ENCODE measurements around the gene INPP1.
A peak's percentile ranks its signal among the peaks of the same experiment; 100 is the strongest.
"Not testable (repeated sequence)": the region's sequence is repeated elsewhere in the genome, so short reads cannot be mapped to it uniquely, and the experiment has no call there.

INPP1 gene

GRCh38 chr2:190343536-190344275, at the start of gene INPP1:
Gene INPP1, plus strand, starts transcription at chr2:190343589. Its CDS starts 16,514 bp downstream, at chr2:190360103.
- no peak for DNase-seq

- not testable (repeated sequence) for DNase-seq
Measured at GRCh38 chr2:190297880-190298279, 45.5 kb upstream of the INPP1 start.

DNA sequence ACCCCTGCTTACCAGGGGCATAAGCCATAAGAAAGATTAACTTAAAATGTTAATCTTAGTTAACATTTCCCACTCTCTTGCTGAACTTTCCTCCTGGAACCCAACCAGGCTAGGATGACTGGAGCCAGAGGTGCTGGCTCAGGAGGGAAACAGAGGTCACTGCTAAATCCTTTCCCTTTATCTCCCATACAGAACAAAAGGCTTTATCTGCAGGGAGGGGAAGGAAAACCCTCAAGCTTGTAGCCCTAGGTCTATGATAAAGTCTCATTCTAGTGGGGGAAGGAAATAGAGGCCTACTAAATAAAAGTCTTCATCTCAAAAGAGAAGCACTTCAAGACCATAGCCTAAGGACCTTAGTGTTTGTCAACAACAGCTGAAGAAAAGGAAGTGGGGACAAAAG, 42.4 kb upstream of the INPP1 start:
- no peak for DNase-seq

DNA sequence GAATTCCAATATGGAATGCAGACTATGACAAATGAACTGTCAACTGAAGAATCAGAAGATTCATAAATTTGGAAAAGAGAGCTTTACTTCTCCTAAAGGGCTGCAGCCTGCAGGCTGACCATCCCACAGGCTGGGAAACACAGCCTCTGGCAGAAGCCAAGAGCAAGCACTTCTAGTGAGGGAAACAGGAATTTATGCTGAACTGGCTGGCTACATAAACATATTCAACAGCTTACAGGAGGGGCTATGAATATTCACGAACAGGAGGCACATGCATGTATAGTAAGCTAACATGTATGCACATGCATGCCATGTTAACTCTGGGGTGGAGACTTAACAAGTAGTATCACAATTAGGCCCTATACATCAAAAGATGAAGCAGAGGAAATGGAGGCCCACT, 41.3 kb upstream of the INPP1 start:
- DNase-seq: no peak

DNA sequence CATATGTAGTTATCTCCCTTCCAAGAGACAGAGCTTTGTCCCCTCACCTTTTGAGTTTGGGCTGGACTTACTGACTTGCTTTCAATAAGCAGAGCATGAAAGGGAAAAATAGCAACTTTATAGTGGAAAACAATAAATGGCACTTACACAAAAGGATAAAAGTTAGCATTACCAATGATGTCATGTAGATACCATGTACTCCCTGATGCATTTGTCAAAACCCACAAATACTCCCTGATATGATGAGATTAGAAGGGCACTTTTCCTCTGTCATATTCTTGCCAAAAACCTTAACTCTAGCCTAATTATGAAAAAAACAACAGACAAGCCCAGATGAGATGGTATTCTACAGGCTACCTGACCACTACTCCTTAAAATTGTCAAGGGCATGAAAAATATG, 39.7 kb upstream of the INPP1 start:
- no peak for DNase-seq

DNA sequence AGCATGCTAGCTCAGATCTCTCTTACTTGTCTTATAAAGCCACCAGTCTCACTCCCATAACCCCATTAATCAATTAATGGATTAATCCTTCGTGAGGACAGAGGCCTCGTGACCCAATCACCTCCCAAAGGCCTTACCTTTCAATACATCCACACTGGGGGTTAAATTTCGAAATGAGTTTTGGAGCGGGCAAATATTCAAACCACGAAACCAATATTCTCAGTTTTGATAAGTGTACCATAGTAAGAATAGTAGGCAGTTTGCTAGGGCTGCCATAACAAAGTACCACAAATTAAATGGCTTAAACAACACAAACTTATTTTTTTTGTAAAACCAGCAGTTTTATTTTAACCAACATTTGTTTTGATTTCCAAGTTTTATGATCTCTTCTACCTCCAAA, 39.0 kb upstream of the INPP1 start:
- no peak for DNase-seq

GRCh38 chr2:190308031-190308430, 35.4 kb upstream of the INPP1 start:
- no peak for DNase-seq

- DNase-seq: no peak
Measured at GRCh38 chr2:190311893-190312634, 31.3 kb upstream of the INPP1 start.

GRCh38 chr2:190312635-190313025, 30.8 kb upstream of the INPP1 start:
- DNase-seq: not testable (repeated sequence)

- no peak for DNase-seq
Measured at GRCh38 chr2:190313880-190314279, 29.5 kb upstream of the INPP1 start.

DNA sequence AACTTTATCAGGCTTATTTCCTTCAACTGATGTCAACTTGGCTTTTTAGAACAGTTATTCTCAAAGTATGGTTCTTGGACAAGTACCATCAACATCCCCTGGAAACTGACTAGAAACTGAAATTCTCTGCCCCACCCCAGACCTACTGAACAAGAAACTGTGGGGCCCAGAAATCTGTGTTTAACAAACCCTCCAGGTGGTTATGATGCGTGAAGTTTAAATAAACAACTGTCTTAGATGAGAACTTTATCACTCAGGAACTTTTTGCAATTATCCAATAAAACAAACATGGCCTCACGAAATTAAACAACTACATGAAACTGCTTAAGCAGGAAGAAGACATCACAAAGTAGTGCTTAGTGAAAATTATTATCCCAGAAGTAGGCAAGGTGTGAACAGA, 28.1 kb upstream of the INPP1 start:
- no peak for DNase-seq

DNA sequence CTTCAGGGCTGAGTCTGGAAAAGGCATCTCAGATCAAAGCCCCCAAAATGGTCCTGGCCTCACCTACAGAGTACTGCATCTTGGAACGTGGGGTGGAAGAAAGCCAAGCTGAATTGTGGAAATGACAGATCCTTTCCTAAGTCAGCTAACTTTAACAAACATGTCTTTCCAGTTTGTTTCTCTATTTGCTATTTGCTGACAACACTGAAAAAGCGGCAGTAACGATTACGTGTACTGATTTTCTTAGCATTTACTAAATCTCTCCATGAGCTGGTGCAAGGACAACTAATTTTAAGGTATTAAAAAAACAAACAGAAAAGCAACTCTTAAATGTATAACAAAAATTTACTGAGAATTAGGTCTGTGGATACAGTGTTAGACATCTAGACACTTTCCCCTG, 24.9 kb upstream of the INPP1 start:
- DNase-seq: no peak

DNA sequence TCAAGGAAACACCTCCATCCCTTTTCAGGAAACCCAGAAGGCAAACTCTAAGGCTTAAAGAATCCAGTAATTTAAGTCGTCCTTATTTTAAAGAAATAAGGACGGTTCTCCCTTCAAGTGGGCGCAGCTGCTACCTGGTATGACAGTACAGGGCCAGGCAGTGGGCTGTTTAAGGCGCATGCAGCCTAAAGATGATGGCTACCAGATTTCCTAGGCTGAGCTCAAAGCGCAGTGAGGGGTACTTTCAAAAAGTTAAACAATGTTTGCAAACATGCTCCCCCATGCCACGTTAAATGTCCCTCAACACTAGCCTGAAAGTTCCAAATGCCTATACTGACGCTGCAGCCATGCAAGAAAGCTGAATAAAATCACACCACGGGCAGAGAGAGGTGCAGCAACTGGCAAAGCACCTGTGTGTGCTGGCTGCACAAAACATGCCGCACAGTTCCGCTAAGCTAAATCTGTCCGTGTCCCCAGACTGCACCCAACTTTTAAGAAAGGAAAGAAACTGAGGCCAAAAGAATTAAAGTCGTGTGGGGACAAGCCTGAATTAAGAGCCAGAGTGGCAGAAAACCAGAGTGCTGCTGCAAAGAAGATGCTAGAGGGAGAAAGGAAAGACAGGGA, 24.3 kb upstream of the INPP1 start:
- DNase-seq: no peak

DNA sequence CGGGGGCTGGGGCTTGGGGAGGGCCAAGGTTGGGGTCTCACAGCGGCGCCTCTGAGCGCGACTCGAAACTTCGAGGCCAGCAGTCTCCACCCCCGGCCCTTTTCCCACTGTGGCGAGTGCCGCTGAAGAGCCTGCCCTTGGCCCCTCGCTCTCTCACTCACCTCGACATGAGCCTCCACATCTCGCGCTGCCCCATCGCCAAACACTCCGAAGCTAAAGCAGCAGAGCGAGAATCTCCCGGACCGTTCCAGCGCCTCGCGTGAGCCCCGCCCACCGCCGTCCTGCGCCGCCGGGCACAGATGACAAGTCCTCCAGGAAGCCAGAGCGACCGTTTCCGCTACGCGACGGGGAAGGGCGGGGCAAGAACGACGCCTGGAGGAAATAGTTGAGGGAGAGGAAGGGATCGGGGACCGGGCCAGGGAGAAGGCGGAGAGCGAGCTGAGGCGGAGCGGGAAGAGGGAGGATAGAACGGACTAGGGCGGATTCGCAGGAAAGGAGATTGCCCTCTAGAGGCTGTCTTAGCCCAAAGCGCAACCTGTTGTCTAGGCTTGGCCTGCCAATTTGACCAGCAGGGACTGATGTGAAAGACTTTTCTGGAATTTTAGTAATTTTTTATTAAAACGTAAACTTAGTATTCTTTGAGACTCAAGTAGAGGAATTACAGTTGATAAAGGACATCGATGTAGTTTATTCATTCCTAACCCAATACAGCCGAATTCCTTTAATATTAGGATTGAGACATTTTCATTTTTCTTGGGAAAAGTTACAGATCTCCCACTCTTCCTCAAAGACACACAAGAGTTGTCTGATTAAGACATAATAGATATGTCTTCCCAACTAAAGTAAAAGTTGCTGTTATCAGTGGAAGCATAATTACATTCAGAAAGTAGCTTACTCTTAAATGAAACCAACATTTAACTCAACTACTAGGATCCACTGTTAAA, 23.6 kb upstream of the INPP1 start, which contains the start of gene HIBCH:
TSS of gene HIBCH (minus strand) at position 272 of the 944 bp plus-strand sequence. CDS start at position 196, 76 bp downstream.
- peak; percentile 94 for DNase-seq

- DNase-seq: no peak
Measured at GRCh38 chr2:190320696-190321095, 22.7 kb upstream of the INPP1 start.

GRCh38 chr2:190323406-190323805, 20.0 kb upstream of the INPP1 start:
- no peak for DNase-seq

- DNase-seq: no peak
Measured at GRCh38 chr2:190325588-190325987, 17.8 kb upstream of the INPP1 start.

- no peak for DNase-seq
Measured at GRCh38 chr2:190327867-190328572, 15.4 kb upstream of the INPP1 start.

GRCh38 chr2:190328573-190329147, 14.7 kb upstream of the INPP1 start:
- DNase-seq: no peak

DNA sequence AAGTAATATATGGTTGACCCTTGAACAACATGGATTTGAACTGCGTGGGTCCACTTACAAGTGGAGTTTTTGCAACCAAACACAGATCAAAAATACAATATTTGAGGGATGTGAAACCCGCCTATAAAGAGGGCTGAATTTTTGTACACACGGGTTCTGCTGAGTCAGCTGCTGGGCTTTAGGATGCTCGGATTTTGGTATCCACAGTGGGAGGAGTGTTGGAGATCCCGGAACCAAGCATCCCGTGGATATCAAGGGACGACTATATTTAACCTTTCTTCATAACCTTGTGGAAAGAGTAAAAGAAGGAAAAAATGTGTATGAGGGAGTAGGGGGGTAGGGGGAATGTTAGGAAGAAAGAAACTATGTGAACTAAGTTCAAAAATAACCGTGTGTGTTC, 10.0 kb upstream of the INPP1 start:
- DNase-seq: no peak

DNA sequence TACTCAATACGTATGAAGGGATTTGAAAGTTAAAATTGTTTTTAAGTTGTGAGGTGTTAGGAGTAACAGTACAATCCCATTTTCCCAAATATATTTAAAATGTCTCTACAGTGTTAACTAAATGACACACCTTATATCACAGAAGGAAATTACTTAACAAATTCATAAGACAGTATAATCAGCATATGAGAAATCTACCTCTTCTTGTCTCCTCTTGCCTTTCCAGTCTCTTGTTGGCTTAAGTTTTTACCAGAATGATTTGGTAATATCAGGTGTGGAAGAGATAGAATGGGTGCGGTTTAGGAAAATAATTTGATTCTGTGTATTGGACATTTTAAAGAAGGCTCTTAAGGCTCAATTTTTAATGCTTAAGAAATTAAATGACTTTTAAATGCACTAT, 9.5 kb upstream of the INPP1 start:
- DNase-seq: no peak

Measured in NCI-H524 treated with DMSO at 0.1 percent for 48 hours (cell line).